ENCODE measurements around the gene JAM3.
"Not testable (repeated sequence)": the region's sequence is repeated elsewhere in the genome, so short reads cannot be mapped to it uniquely, and the experiment has no call there.

The JAM3 gene

GRCh38 chr11:134071766-134072402, 3.0 kb downstream of the JAM3 start:
- DNase-seq: no peak
- Histone ChIP-seq H3K4me3 (ENCODE audit: control insufficient read depth in 1 of 7, extremely low read depth in 1 of 7, insufficient read depth in 4 of 7, low read depth in 2 of 7, low read length in 6 of 7) (no peak overlapping the region), H3K27ac (ENCODE audit: insufficient read depth in 1 of 2, low read depth in 1 of 2, low read length in 2 of 2, poor library complexity in 1 of 2, severe bottlenecking in 2 of 2) (no peak overlapping the region), H3K4me1 (ENCODE audit: control extremely low read depth in 1 of 4, control insufficient read depth in 4 of 4, insufficient read depth in 4 of 4, low read length in 3 of 4) (peaks cover 0 to 15% (median 5%) of the 10 kb centered on the region in 4 experiments), H3K27me3 (replicated peaks in 2 of 5; ENCODE audit: control insufficient read depth in 4 of 5, insufficient read depth in 5 of 5, low read length in 4 of 5) (no peaks in the 10 kb centered on the region), H3K9me3 (ENCODE audit: control extremely low read depth in 1 of 5, control insufficient read depth in 4 of 5, insufficient read depth in 2 of 5, low read depth in 1 of 5, low read length in 4 of 5) (no peaks in the 10 kb centered on the region), H3K36me3 (ENCODE audit: control insufficient read depth in 4 of 4, insufficient read depth in 4 of 4, low read length in 3 of 4) (no peaks in the 10 kb centered on the region)
- ChIA-PET CTCF (interaction anchor here (0.7 to 2.3 kb wide), 5 partner anchors 9 to 59 kb away, joined by 3 to 13 read pairs (median 3); no protein-coding TSS in a partner anchor), POLR2A (no interaction called here)
- 100% methylated on average over 2 of the region's 3 CpGs for WGBS (ENCODE audit: insufficient coverage)

GRCh38 chr11:134072844-134073243, 4.0 kb downstream of the JAM3 start:
- no peaks in the 10 kb centered on the region for H3K36me3 ChIP-seq (ENCODE audit: control insufficient read depth in 4 of 4, insufficient read depth in 4 of 4, low read length in 3 of 4)
- peaks cover 0 to 15% (median 5%) of the 10 kb centered on the region in 4 experiments for H3K4me1 ChIP-seq (ENCODE audit: control extremely low read depth in 1 of 4, control insufficient read depth in 4 of 4, insufficient read depth in 4 of 4, low read length in 3 of 4)
- ChIA-PET CTCF (interaction anchor here (1.1 to 2.4 kb wide), 4 partner anchors 8 to 22 kb away, joined by 3 to 13 read pairs (median 5); no protein-coding TSS in a partner anchor), POLR2A (no interaction called here)
- WGBS (ENCODE audit: insufficient coverage): 100% methylated on average over 4 of the region's 4 CpGs
- no peaks in the 10 kb centered on the region for H3K9me3 ChIP-seq (ENCODE audit: control extremely low read depth in 1 of 5, control insufficient read depth in 4 of 5, insufficient read depth in 2 of 5, low read depth in 1 of 5, low read length in 4 of 5)
- H3K27ac ChIP-seq (ENCODE audit: insufficient read depth in 1 of 2, low read depth in 1 of 2, low read length in 2 of 2, poor library complexity in 1 of 2, severe bottlenecking in 2 of 2): no peak overlapping the region
- H3K4me3 ChIP-seq (ENCODE audit: control insufficient read depth in 1 of 7, extremely low read depth in 1 of 7, insufficient read depth in 4 of 7, low read depth in 2 of 7, low read length in 6 of 7): no peak overlapping the region
- H3K27me3 ChIP-seq (replicated peaks in 2 of 5; ENCODE audit: control insufficient read depth in 4 of 5, insufficient read depth in 5 of 5, low read length in 4 of 5): no peaks in the 10 kb centered on the region
- no peak for DNase-seq

- 100% methylated on average over 4 of the region's 4 CpGs for WGBS (ENCODE audit: insufficient coverage)
- DNase-seq: no peak
- ChIA-PET CTCF (interaction anchor here (0.8 to 2.4 kb wide), 4 partner anchors 23 to 133 kb away, joined by 3 to 6 read pairs (median 3); no protein-coding TSS in a partner anchor), POLR2A (no interaction called here)
- H3K36me3 ChIP-seq (ENCODE audit: control insufficient read depth in 4 of 4, insufficient read depth in 4 of 4, low read length in 3 of 4): no peaks in the 10 kb centered on the region
- H3K27me3 ChIP-seq (replicated peaks in 2 of 5; ENCODE audit: control insufficient read depth in 4 of 5, insufficient read depth in 5 of 5, low read length in 4 of 5): no peaks in the 10 kb centered on the region
- peaks cover 0 to 15% (median 3%) of the 10 kb centered on the region in 4 experiments for H3K4me1 ChIP-seq (ENCODE audit: control extremely low read depth in 1 of 4, control insufficient read depth in 4 of 4, insufficient read depth in 4 of 4, low read length in 3 of 4)
- H3K9me3 ChIP-seq (ENCODE audit: control extremely low read depth in 1 of 5, control insufficient read depth in 4 of 5, insufficient read depth in 2 of 5, low read depth in 1 of 5, low read length in 4 of 5): no peaks in the 10 kb centered on the region
- no peak overlapping the region for H3K4me3 ChIP-seq (ENCODE audit: control insufficient read depth in 1 of 7, extremely low read depth in 1 of 7, insufficient read depth in 4 of 7, low read depth in 2 of 7, low read length in 6 of 7)
- H3K27ac ChIP-seq (ENCODE audit: insufficient read depth in 1 of 2, low read depth in 1 of 2, low read length in 2 of 2, poor library complexity in 1 of 2, severe bottlenecking in 2 of 2): no peak overlapping the region
These were observed 5.5 kb downstream of the JAM3 start for GRCh38 chr11:134074346-134074745.

GRCh38 chr11:134074766-134075165, 5.9 kb downstream of the JAM3 start:
- DNase-seq: no peak
- no peaks in the 10 kb centered on the region for H3K9me3 ChIP-seq (ENCODE audit: control extremely low read depth in 1 of 5, control insufficient read depth in 4 of 5, insufficient read depth in 2 of 5, low read depth in 1 of 5, low read length in 4 of 5)
- H3K36me3 ChIP-seq (ENCODE audit: control insufficient read depth in 4 of 4, insufficient read depth in 4 of 4, low read length in 3 of 4): no peaks in the 10 kb centered on the region
- H3K4me3 ChIP-seq (ENCODE audit: control insufficient read depth in 1 of 7, extremely low read depth in 1 of 7, insufficient read depth in 4 of 7, low read depth in 2 of 7, low read length in 6 of 7): no peak overlapping the region
- H3K27ac ChIP-seq (ENCODE audit: insufficient read depth in 1 of 2, low read depth in 1 of 2, low read length in 2 of 2, poor library complexity in 1 of 2, severe bottlenecking in 2 of 2): no peak overlapping the region
- H3K4me1 ChIP-seq (ENCODE audit: control extremely low read depth in 1 of 4, control insufficient read depth in 4 of 4, insufficient read depth in 4 of 4, low read length in 3 of 4): peaks cover 0 to 11% (median under 1%) of the 10 kb centered on the region in 4 experiments
- H3K27me3 ChIP-seq (replicated peaks in 2 of 5; ENCODE audit: control insufficient read depth in 4 of 5, insufficient read depth in 5 of 5, low read length in 4 of 5): no peaks in the 10 kb centered on the region
- POLR2A ChIA-PET: no interaction called here
- CTCF ChIA-PET: interaction anchor here (0.8 to 2.4 kb wide), 4 partner anchors 23 to 132 kb away, joined by 3 to 6 read pairs (median 3); no protein-coding TSS in a partner anchor
- WGBS (ENCODE audit: insufficient coverage): no CpG with 5 or more reads among the region's 1 CpG

- CTCF ChIA-PET: interaction anchor here (0.6 to 1.4 kb wide), 3 partner anchors 13 to 157 kb away, joined by 3 to 6 read pairs (median 4); no protein-coding TSS in a partner anchor
- POLR2A ChIA-PET: no interaction called here
- no peak overlapping the region for H3K4me3 ChIP-seq (ENCODE audit: control insufficient read depth in 1 of 7, extremely low read depth in 1 of 7, insufficient read depth in 4 of 7, low read depth in 2 of 7, low read length in 6 of 7)
- no peaks in the 10 kb centered on the region for H3K4me1 ChIP-seq (ENCODE audit: control extremely low read depth in 1 of 4, control insufficient read depth in 4 of 4, insufficient read depth in 4 of 4, low read length in 3 of 4)
- no peak for DNase-seq
- WGBS (ENCODE audit: insufficient coverage): 100% methylated on average over 3 of the region's 5 CpGs
- peaks cover 0 to 19% (median 6%) of the 10 kb centered on the region in 5 experiments for H3K9me3 ChIP-seq (ENCODE audit: control extremely low read depth in 1 of 5, control insufficient read depth in 4 of 5, insufficient read depth in 2 of 5, low read depth in 1 of 5, low read length in 4 of 5)
- no peak overlapping the region for H3K27ac ChIP-seq (ENCODE audit: insufficient read depth in 1 of 2, low read depth in 1 of 2, low read length in 2 of 2, poor library complexity in 1 of 2, severe bottlenecking in 2 of 2)
- no peaks in the 10 kb centered on the region for H3K27me3 ChIP-seq (replicated peaks in 2 of 5; ENCODE audit: control insufficient read depth in 4 of 5, insufficient read depth in 5 of 5, low read length in 4 of 5)
- H3K36me3 ChIP-seq (ENCODE audit: control insufficient read depth in 4 of 4, insufficient read depth in 4 of 4, low read length in 3 of 4): no peaks in the 10 kb centered on the region
These were observed 10.4 kb downstream of the JAM3 start for GRCh38 chr11:134079317-134079716.

- 93% methylated on average over 3 of the region's 3 CpGs for WGBS (ENCODE audit: insufficient coverage)
- H3K4me3 ChIP-seq (ENCODE audit: control insufficient read depth in 1 of 7, extremely low read depth in 1 of 7, insufficient read depth in 4 of 7, low read depth in 2 of 7, low read length in 6 of 7); POLR2A ChIA-PET; H3K27ac ChIP-seq (ENCODE audit: insufficient read depth in 1 of 2, low read depth in 1 of 2, low read length in 2 of 2, poor library complexity in 1 of 2, severe bottlenecking in 2 of 2); H3K4me1 ChIP-seq (ENCODE audit: control extremely low read depth in 1 of 4, control insufficient read depth in 4 of 4, insufficient read depth in 4 of 4, low read length in 3 of 4); H3K36me3 ChIP-seq (ENCODE audit: control insufficient read depth in 4 of 4, insufficient read depth in 4 of 4, low read length in 3 of 4); DNase-seq; H3K27me3 ChIP-seq (replicated peaks in 2 of 5; ENCODE audit: control insufficient read depth in 4 of 5, insufficient read depth in 5 of 5, low read length in 4 of 5): not testable (repeated sequence)
- H3K9me3 ChIP-seq (ENCODE audit: control extremely low read depth in 1 of 5, control insufficient read depth in 4 of 5, insufficient read depth in 2 of 5, low read depth in 1 of 5, low read length in 4 of 5): peaks cover 0 to 19% (median 6%) of the 10 kb centered on the region in 5 experiments
- CTCF ChIA-PET: interaction anchor here (1.0 to 2.6 kb wide), 3 partner anchors 8 to 59 kb away, joined by 3 to 7 read pairs (median 4); no protein-coding TSS in a partner anchor
These were observed 12.4 kb downstream of the JAM3 start for GRCh38 chr11:134081258-134081657.

- DNase-seq: no peak
- H3K4me3 ChIP-seq (ENCODE audit: control insufficient read depth in 1 of 7, extremely low read depth in 1 of 7, insufficient read depth in 4 of 7, low read depth in 2 of 7, low read length in 6 of 7): no peak overlapping the region
- no peak overlapping the region for H3K27ac ChIP-seq (ENCODE audit: insufficient read depth in 1 of 2, low read depth in 1 of 2, low read length in 2 of 2, poor library complexity in 1 of 2, severe bottlenecking in 2 of 2)
- no peaks in the 10 kb centered on the region for H3K27me3 ChIP-seq (replicated peaks in 2 of 5; ENCODE audit: control insufficient read depth in 4 of 5, insufficient read depth in 5 of 5, low read length in 4 of 5)
- POLR2A ChIA-PET: no interaction called here
- CTCF ChIA-PET: interaction anchor here (1.8 kb wide), 1 partner anchor 14 kb away, joined by 5 read pairs; no protein-coding TSS in a partner anchor
- whole genome bisulfite sequencing (ENCODE audit: insufficient coverage): no CpG with 5 or more reads among the region's 2 CpGs
- H3K9me3 ChIP-seq (ENCODE audit: control extremely low read depth in 1 of 5, control insufficient read depth in 4 of 5, insufficient read depth in 2 of 5, low read depth in 1 of 5, low read length in 4 of 5): peaks cover 0 to 19% (median 6%) of the 10 kb centered on the region in 5 experiments
- H3K4me1 ChIP-seq (ENCODE audit: control extremely low read depth in 1 of 4, control insufficient read depth in 4 of 4, insufficient read depth in 4 of 4, low read length in 3 of 4): no peaks in the 10 kb centered on the region
- H3K36me3 ChIP-seq (ENCODE audit: control insufficient read depth in 4 of 4, insufficient read depth in 4 of 4, low read length in 3 of 4): no peaks in the 10 kb centered on the region
These were observed 14.1 kb downstream of the JAM3 start for GRCh38 chr11:134082990-134083389.

All from common myeloid progenitor, CD34-positive (primary cell).